DND-41 (cell line): ENCODE data around the gene C16orf74.

Experiments
- EZH2 ChIP-seq: IDR thresholded peaks from 3 replicates; pipeline ENCODE4 v1.6.1; 2012; ENCODE audit warnings: borderline replicate concordance, low read depth, mild to moderate bottlenecking, moderate library complexity, low read length, inconsistent platforms; ENCODE audit not compliant: severe bottlenecking
- TF ChIP-seq, protein P1 (sequence below): IDR thresholded peaks from 2 replicates; pipeline ENCODE4 v1.5.1; 2012; ENCODE audit warnings: borderline replicate concordance, low read length, moderate library complexity, mild to moderate bottlenecking; ENCODE audit not compliant: poor library complexity, severe bottlenecking; ENCODE audit errors: extremely low read depth

DNA sequence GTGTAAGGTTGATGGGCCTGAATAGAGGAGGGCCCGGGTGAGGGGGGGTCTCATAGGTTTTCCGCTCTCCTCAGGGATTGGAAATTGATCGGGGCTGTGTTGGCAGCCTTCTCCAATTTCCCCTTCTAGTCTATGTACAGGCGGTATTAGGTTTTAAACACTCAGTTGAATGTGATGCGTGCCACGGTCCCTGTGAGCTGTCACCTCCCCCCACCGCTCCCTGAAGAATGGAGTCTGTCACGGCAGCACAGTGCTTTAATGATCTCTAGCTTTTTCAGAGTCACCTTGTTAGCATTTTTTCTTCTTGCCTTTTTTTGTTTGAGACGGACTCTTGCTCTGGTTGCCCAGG is 49.4 kb upstream of the C16orf74 start:
- TF ChIP-seq, protein P1, sequence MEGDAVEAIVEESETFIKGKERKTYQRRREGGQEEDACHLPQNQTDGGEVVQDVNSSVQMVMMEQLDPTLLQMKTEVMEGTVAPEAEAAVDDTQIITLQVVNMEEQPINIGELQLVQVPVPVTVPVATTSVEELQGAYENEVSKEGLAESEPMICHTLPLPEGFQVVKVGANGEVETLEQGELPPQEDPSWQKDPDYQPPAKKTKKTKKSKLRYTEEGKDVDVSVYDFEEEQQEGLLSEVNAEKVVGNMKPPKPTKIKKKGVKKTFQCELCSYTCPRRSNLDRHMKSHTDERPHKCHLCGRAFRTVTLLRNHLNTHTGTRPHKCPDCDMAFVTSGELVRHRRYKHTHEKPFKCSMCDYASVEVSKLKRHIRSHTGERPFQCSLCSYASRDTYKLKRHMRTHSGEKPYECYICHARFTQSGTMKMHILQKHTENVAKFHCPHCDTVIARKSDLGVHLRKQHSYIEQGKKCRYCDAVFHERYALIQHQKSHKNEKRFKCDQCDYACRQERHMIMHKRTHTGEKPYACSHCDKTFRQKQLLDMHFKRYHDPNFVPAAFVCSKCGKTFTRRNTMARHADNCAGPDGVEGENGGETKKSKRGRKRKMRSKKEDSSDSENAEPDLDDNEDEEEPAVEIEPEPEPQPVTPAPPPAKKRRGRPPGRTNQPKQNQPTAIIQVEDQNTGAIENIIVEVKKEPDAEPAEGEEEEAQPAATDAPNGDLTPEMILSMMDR, result no peak
- TF ChIP-seq EZH2, result no peak
